ENCODE results near the gene PTPRU.

Gene PTPRU

GRCh38 chr1:29342983-29343382 lies 106.7 kb downstream of the PTPRU start:
- no peak for DNase-seq (ENCODE audit: extremely low spot score)
- TF ChIP-seq LEF1 (IDR thresholded peaks at IDR 0.05; ENCODE audit: borderline replicate concordance) (no peak), BHLHE40 (IDR thresholded peaks at IDR 0.05; ENCODE audit: borderline replicate concordance) (no peak), SP1 (IDR thresholded peaks at IDR 0.05) (no peak), HDGF (IDR thresholded peaks at IDR 0.05; ENCODE audit: borderline replicate concordance) (no peak), FOXK2 (IDR thresholded peaks at IDR 0.05) (no peak), ELF4 (IDR thresholded peaks at IDR 0.05) (no peak), L3MBTL2 (conservative IDR thresholded peaks at IDR 0.05) (no peak), FOXM1 (IDR thresholded peaks at IDR 0.05; ENCODE audit: borderline replicate concordance) (no peak), FOXA1 (IDR thresholded peaks at IDR 0.05) (no peak)
- ChIA-PET CTCF (no interaction called here), POLR2A (no interaction called here)

GRCh38 chr1:29343476-29343875 lies 107.2 kb downstream of the PTPRU start:
- POLR2A ChIA-PET: no interaction called here
- TF ChIP-seq HDGF (IDR thresholded peaks at IDR 0.05; ENCODE audit: borderline replicate concordance) (no peak), ELF4 (IDR thresholded peaks at IDR 0.05) (no peak), FOXA1 (IDR thresholded peaks at IDR 0.05) (no peak), SUZ12 (IDR thresholded peaks at IDR 0.05) (no peak), ZNF384 (IDR thresholded peaks at IDR 0.05) (no peak), L3MBTL2 (conservative IDR thresholded peaks at IDR 0.05) (no peak), SP1 (IDR thresholded peaks at IDR 0.05) (no peak), PKNOX1 (IDR thresholded peaks at IDR 0.05) (no peak), NFRKB (IDR thresholded peaks at IDR 0.05) (no peak), LEF1 (IDR thresholded peaks at IDR 0.05; ENCODE audit: borderline replicate concordance) (no peak), ARNT (IDR thresholded peaks at IDR 0.05) (no peak)
- CTCF ChIA-PET: no interaction called here
- DNase-seq (ENCODE audit: extremely low spot score): no peak

GRCh38 chr1:29343908-29344307 lies 107.6 kb downstream of the PTPRU start:
- CTCF ChIA-PET: no interaction called here
- no peak for DNase-seq (ENCODE audit: extremely low spot score)
- POLR2A ChIA-PET: no interaction called here
- TF ChIP-seq ELF4 (IDR thresholded peaks at IDR 0.05) (no peak), L3MBTL2 (conservative IDR thresholded peaks at IDR 0.05) (no peak), NFRKB (IDR thresholded peaks at IDR 0.05) (no peak), PKNOX1 (IDR thresholded peaks at IDR 0.05) (no peak), ZNF384 (IDR thresholded peaks at IDR 0.05) (no peak), TARDBP (IDR thresholded peaks at IDR 0.05) (no peak)

GRCh38 chr1:29344336-29344735 lies 108.0 kb downstream of the PTPRU start:
- no peak for DNase-seq (ENCODE audit: extremely low spot score)
- POLR2A ChIA-PET: no interaction called here
- CTCF ChIA-PET: no interaction called here
- no peak for TF ChIP-seq NFRKB (IDR thresholded peaks at IDR 0.05)
- TF ChIP-seq SUZ12 (IDR thresholded peaks at IDR 0.05): no peak
- no peak for TF ChIP-seq ARNT (IDR thresholded peaks at IDR 0.05)
- no peak for TF ChIP-seq TARDBP (IDR thresholded peaks at IDR 0.05)
- no peak for TF ChIP-seq ELF4 (IDR thresholded peaks at IDR 0.05)
- no peak for TF ChIP-seq PKNOX1 (IDR thresholded peaks at IDR 0.05)
- no peak for TF ChIP-seq SP1 (IDR thresholded peaks at IDR 0.05)
- no peak for TF ChIP-seq L3MBTL2 (conservative IDR thresholded peaks at IDR 0.05)
- TF ChIP-seq CTBP1 (IDR thresholded peaks at IDR 0.05; ENCODE audit: borderline replicate concordance): no peak

- DNase-seq (ENCODE audit: extremely low spot score): no peak
- no peak for TF ChIP-seq L3MBTL2 (conservative IDR thresholded peaks at IDR 0.05)
- TF ChIP-seq HDGF (IDR thresholded peaks at IDR 0.05; ENCODE audit: borderline replicate concordance): no peak
- TF ChIP-seq FOXM1 (IDR thresholded peaks at IDR 0.05; ENCODE audit: borderline replicate concordance): no peak
- TF ChIP-seq LEF1 (IDR thresholded peaks at IDR 0.05; ENCODE audit: borderline replicate concordance): no peak
- TF ChIP-seq TARDBP (IDR thresholded peaks at IDR 0.05): no peak
- no peak for TF ChIP-seq SP1 (IDR thresholded peaks at IDR 0.05)
- TF ChIP-seq ZNF384 (IDR thresholded peaks at IDR 0.05): no peak
- TF ChIP-seq CTBP1 (IDR thresholded peaks at IDR 0.05; ENCODE audit: borderline replicate concordance): no peak
- TF ChIP-seq NFRKB (IDR thresholded peaks at IDR 0.05): no peak
- no peak for TF ChIP-seq PKNOX1 (IDR thresholded peaks at IDR 0.05)
- TF ChIP-seq FOXA1 (IDR thresholded peaks at IDR 0.05): no peak
- TF ChIP-seq FOXK2 (IDR thresholded peaks at IDR 0.05): no peak
- no peak for TF ChIP-seq ELF4 (IDR thresholded peaks at IDR 0.05)
- TF ChIP-seq BHLHE40 (IDR thresholded peaks at IDR 0.05; ENCODE audit: borderline replicate concordance): no peak
- TF ChIP-seq SUZ12 (IDR thresholded peaks at IDR 0.05): no peak
- TF ChIP-seq ARNT (IDR thresholded peaks at IDR 0.05): no peak
- ChIA-PET CTCF (interaction anchor here (1.5 kb wide), 1 partner anchor 15 kb away, joined by 6 read pairs; no protein-coding TSS in a partner anchor), POLR2A (no interaction called here)
These were observed 110.3 kb downstream of the PTPRU start for GRCh38 chr1:29346576-29346975.

GRCh38 chr1:29349871-29350491 lies 113.7 kb downstream of the PTPRU start:
- no peak for DNase-seq (ENCODE audit: extremely low spot score)
- TF ChIP-seq ZNF384 (IDR thresholded peaks at IDR 0.05) (no peak), FOXA1 (IDR thresholded peaks at IDR 0.05) (no peak), SUZ12 (IDR thresholded peaks at IDR 0.05) (no peak), L3MBTL2 (conservative IDR thresholded peaks at IDR 0.05) (peak; percentile 86), ELF4 (IDR thresholded peaks at IDR 0.05) (no peak)
- ChIA-PET CTCF (no interaction called here), POLR2A (no interaction called here)

Data from HEK293T (cell line).